ENCODE results near the gene UPF2. TPM values are rescaled to one million over a fixed set of nuclear protein-coding genes. Genes with fewer than 3 reads are reported as not detected.

Gene UPF2
- total and polyA plus RNA-seq, 2 donors from 2014 or later: 8.4 to 19.4 TPM

DNA sequence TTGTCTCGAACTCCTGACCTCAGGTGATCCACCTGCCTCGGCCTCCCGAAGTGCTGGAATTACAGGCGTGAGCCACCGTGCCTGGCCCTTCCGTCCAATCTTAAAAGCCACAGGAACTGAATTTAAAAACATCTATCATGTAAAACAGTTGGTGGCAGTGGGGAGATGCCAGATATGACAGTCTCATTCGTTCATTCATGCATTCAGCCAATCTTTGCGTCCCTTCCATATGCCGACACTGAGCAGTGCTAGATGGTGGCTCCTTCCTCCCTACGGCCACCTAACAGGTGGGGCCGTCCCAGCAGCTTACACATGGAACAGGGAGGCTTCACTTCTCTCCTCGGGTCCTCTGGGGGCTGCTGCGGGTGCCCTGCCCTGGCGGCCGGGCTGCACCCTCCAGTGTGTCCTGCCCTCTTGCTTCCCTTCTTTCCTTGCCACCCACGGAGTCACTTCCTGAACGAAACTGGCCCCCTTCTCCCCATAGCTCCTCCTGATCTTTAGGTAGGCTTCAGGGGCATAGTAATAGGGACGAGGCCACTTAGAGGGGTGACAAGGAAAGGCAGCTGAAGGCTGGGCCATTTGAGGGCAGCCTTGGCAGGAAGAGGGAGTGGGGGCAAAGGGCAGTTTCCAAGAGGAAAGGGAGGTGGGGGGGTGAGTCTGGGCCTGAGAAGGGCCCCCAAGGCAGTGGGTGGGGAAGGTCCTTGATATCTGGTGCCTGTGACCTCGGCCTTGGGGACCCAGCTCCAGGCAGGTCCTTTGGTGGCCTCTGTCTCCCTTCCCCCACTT, 165.6 kb downstream of the UPF2 start:
- TF ChIP-seq, protein P1, sequence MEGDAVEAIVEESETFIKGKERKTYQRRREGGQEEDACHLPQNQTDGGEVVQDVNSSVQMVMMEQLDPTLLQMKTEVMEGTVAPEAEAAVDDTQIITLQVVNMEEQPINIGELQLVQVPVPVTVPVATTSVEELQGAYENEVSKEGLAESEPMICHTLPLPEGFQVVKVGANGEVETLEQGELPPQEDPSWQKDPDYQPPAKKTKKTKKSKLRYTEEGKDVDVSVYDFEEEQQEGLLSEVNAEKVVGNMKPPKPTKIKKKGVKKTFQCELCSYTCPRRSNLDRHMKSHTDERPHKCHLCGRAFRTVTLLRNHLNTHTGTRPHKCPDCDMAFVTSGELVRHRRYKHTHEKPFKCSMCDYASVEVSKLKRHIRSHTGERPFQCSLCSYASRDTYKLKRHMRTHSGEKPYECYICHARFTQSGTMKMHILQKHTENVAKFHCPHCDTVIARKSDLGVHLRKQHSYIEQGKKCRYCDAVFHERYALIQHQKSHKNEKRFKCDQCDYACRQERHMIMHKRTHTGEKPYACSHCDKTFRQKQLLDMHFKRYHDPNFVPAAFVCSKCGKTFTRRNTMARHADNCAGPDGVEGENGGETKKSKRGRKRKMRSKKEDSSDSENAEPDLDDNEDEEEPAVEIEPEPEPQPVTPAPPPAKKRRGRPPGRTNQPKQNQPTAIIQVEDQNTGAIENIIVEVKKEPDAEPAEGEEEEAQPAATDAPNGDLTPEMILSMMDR (IDR thresholded peaks at IDR 0.05; ENCODE audit: borderline replicate concordance, extremely low read depth, insufficient read depth): no peak
- intact Hi-C loops (cut with DNase I): no loop called here
- no peak overlapping the region for H3K4me3 ChIP-seq (ENCODE audit: low read length in 3 of 3)
- no peaks in the 10 kb centered on the region for H3K36me3 ChIP-seq (ENCODE audit: control insufficient read depth in 2 of 3, insufficient read depth in 3 of 3, low read length in 3 of 3)
- H3K27me3 ChIP-seq (ENCODE audit: control insufficient read depth, insufficient read depth, low read length): no peaks in the 10 kb centered on the region
- H3K9ac ChIP-seq (ENCODE audit: low read length in 3 of 3): no peak overlapping the region
- no peaks in the 10 kb centered on the region for H3K9me3 ChIP-seq (ENCODE audit: control insufficient read depth in 2 of 3, insufficient read depth in 1 of 3, low read length in 3 of 3)
- DNase-seq (no peak), FAIRE-seq (no peak)
- H3K27ac ChIP-seq (ENCODE audit: low read depth in 2 of 2, low read length in 2 of 2): peak overlapping the region in 1 of 2 donors; percentile 71
- H3K4me1 ChIP-seq (ENCODE audit: control insufficient read depth in 2 of 3, insufficient read depth in 2 of 3, low read depth in 1 of 3, low read length in 3 of 3): peaks cover 3 to 29% (median 26%) of the 10 kb centered on the region in 3 donors

DNA sequence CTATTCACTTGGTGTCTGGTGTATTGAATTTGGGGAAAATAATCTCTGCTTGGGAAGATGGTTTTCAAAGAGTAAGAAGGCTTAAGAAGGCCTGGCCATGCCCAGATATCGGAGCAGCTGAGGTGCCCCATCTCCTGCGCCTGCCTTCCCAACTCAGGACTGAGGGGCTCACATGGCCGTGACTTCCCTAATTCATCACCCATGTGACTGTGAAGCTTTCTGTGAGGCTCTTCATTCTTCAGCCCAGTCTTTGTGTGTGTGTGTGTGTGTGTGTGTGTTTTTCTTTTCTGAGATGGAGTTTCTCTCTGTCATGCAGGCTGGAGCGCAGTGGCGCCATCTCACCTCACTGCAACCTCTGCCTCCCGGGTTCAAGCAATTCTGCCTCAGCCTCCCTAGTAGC, 166.3 kb downstream of the UPF2 start:
- no peak for DNase-seq
- H3K27me3 ChIP-seq (ENCODE audit: control insufficient read depth, insufficient read depth, low read length): no peaks in the 10 kb centered on the region
- peaks cover 3 to 26% (median 22%) of the 10 kb centered on the region in 3 donors for H3K4me1 ChIP-seq (ENCODE audit: control insufficient read depth in 2 of 3, insufficient read depth in 2 of 3, low read depth in 1 of 3, low read length in 3 of 3)
- H3K9ac ChIP-seq (ENCODE audit: low read length in 3 of 3): no peak overlapping the region
- no peak for FAIRE-seq
- intact Hi-C loops (cut with DNase I): no loop called here
- no peak overlapping the region for H3K4me3 ChIP-seq (ENCODE audit: low read length in 3 of 3)
- H3K36me3 ChIP-seq (ENCODE audit: control insufficient read depth in 2 of 3, insufficient read depth in 3 of 3, low read length in 3 of 3): no peaks in the 10 kb centered on the region
- H3K27ac ChIP-seq (ENCODE audit: low read depth in 2 of 2, low read length in 2 of 2): peak overlapping the region; percentile 71 to 85
- H3K9me3 ChIP-seq (ENCODE audit: control insufficient read depth in 2 of 3, insufficient read depth in 1 of 3, low read length in 3 of 3): no peaks in the 10 kb centered on the region
- TF ChIP-seq, protein P1 (IDR thresholded peaks at IDR 0.05; ENCODE audit: borderline replicate concordance, extremely low read depth, insufficient read depth): no peak

DNA sequence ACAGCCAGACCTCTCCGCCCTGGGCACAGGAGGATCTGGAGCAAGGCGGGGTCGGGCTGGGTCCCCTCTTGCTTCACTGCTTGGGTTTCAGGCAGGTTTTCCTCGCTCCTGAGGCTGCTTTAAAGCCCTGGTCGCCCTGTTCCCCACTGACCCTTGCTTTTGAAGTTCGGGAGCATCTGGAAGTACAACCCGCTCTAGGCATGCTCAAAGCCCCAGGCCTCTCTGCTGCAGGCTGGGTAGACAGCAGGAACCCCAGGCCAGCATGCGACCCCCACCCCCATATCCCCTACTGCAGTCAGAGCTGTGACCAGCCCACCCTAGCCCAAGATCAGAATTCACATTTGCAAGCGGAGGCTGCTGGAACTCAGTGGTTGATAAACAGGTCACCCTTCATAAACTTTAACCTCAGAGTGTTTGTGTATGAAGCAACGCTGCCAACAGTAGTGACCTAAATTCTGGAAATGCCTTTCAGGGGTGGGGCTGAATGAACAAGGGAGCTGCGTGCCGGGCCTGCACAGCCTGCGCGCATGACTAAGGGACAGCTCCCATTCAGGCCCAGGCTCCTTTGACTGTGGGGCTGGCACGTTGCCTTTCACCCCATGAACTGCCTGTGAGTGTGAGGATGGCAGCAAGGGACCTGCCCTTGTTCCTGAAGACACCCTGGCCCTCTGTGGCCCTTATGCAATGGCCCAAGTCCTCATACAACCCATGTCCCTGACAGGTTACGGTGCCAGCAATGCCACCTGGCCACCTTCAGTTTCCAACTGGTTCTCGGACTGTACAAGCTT, 166.9 kb downstream of the UPF2 start:
- peak overlapping the region in 1 of 3 donors; percentile 49 for H3K9ac ChIP-seq (ENCODE audit: low read length in 3 of 3)
- H3K27me3 ChIP-seq (ENCODE audit: control insufficient read depth, insufficient read depth, low read length): no peaks in the 10 kb centered on the region
- no peaks in the 10 kb centered on the region for H3K9me3 ChIP-seq (ENCODE audit: control insufficient read depth in 2 of 3, insufficient read depth in 1 of 3, low read length in 3 of 3)
- no peak overlapping the region for H3K4me3 ChIP-seq (ENCODE audit: low read length in 3 of 3)
- TF ChIP-seq, protein P1 (IDR thresholded peaks at IDR 0.05; ENCODE audit: borderline replicate concordance, extremely low read depth, insufficient read depth): no peak
- FAIRE-seq (no peak), DNase-seq (peak; percentile 82 to 97 (median 93))
- H3K36me3 ChIP-seq (ENCODE audit: control insufficient read depth in 2 of 3, insufficient read depth in 3 of 3, low read length in 3 of 3): no peaks in the 10 kb centered on the region
- peak overlapping the region; percentile 85 to 90 for H3K27ac ChIP-seq (ENCODE audit: low read depth in 2 of 2, low read length in 2 of 2)
- peaks cover 3 to 26% (median 22%) of the 10 kb centered on the region in 3 donors for H3K4me1 ChIP-seq (ENCODE audit: control insufficient read depth in 2 of 3, insufficient read depth in 2 of 3, low read depth in 1 of 3, low read length in 3 of 3)
- intact Hi-C loops (cut with DNase I): no loop called here
